GM12801 (cell line): ENCODE results near the gene PIKFYVE.
A peak's percentile ranks its signal among the peaks of the same experiment; 100 is the strongest.

Experiments
- CTCF ChIP-seq: IDR thresholded peaks from one replicate; pipeline ENCODE4 v1.5.1; 2011; ENCODE audit warnings: control low read depth; ENCODE audit not compliant: insufficient read length; ENCODE audit errors: extremely low read depth

The PIKFYVE gene

DNA sequence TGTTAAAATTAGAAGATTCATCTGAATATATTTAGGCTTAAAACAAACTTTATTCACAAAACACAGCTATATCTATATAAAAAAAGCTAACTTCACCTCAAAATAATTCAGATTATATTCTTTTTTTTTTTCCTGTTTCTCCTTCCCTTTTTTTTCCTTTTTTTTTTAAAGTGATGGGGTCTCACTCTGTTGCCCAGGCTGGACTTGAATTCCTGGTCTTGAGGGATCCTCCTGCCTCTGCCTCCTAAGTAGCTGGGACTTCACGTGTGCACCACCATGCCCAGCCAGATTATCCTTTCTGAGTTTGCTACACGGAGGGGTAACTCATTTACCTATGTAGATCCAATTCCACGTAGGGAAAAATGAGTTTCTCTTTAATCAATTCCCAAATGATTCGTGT lies 15.0 kb upstream of the PIKFYVE start:
- no peak for TF ChIP-seq CTCF

DNA sequence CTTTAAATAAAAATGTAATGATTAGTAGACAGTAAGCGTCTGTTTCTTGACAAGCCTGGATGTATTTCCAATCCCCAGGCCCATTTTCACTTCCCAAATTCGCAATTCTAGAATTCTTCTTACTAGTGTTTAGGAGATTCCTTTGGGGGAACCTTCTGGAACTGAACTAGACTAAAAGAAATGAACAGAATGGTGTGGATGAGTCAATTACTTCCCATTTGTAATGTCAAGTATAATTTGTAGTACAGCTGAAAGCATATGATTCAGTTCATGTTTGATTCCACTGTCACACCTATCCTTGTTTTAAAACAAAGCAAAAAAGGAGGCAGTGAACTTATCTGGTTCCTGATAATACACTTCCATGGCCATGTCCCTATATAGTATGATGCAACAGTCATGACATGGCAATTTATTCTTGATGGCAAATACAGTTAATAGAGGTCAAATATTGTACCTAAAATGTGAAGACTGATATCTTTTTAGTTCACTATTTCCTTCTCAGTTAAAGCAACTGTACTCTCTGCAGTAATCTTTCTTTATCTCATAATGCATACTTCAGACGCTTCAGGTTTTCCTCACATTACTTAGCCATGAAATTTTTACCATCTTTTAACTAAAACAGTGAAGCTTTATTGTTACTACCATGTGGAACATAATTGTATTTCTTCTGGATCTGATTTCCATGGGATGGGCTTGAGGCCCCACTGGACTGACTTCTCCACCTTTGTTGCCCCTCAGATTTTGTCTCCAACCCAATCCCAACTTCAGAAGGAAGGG lies 13.2 kb upstream of the PIKFYVE start:
- TF ChIP-seq CTCF = no peak

DNA sequence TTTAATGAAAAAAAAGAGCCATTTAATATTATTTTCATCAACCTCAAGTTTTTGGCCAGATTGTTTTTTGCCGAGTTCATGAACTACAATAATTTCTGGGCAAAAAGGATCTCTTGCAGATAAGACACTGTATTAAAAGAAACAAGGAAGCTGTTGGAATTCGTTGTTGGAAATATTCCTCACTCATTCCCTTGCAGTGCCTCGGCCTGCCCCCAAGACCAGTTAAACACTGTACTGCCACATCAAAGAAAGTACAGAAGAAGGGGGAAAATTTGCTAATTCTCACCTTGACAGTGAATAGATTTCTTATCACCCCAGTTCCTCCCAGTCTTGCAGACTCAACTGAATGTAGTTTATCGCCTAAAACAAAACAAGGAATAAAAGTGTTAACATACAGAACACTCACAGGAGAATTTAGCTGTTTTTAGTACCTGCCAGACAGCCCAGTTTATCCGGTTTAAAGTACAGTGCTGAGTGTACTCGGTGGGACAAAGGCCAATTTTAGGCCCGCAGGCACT lies 12.4 kb upstream of the PIKFYVE start:
- TF ChIP-seq CTCF = no peak

- TF ChIP-seq CTCF = peak; percentile 68
Measured at GRCh38 chr2:208254118-208254870, 11.8 kb upstream of the PIKFYVE start.

GRCh38 chr2:208254871-208255556 lies 11.0 kb upstream of the PIKFYVE start, which contains the start of gene IDH1:
Gene IDH1 (minus strand): TSS chr2:208255071. CDS start chr2:208251551, 3,520 bp downstream.
- no peak for TF ChIP-seq CTCF

- no peak for TF ChIP-seq CTCF
Measured at GRCh38 chr2:208255557-208256106, 10.4 kb upstream of the PIKFYVE start.
